NCI-H2196 treated with DMSO at 0.1 percent for 48 hours (cell line): ENCODE results near the gene NPR2.

Experiments used
- DNase-seq: peaks from one replicate; lab custom pipeline; 2025; ENCODE audit not compliant: unreplicated experiment; lab: John Stamatoyannopoulos, UW

NPR2 gene

GRCh38 chr9:35798658-35799374, 7.4 kb downstream of the NPR2 start:
- DNase-seq = no peak

GRCh38 chr9:35800530-35800929, 9.1 kb downstream of the NPR2 start:
- DNase-seq = no peak

- no peak for DNase-seq
Observed at GRCh38 chr9:35801328-35802128, 10.1 kb downstream of the NPR2 start.

GRCh38 chr9:35806101-35806500, 14.7 kb downstream of the NPR2 start:
- no peak for DNase-seq

GRCh38 chr9:35808433-35808832, 17.0 kb downstream of the NPR2 start:
- no peak for DNase-seq

GRCh38 chr9:35810122-35810521, 18.7 kb downstream of the NPR2 start:
- DNase-seq = no peak

GRCh38 chr9:35811381-35812024, 20.1 kb downstream of the NPR2 start:
- peak; percentile 31 for DNase-seq

- peak; percentile 98 for DNase-seq
Observed at GRCh38 chr9:35812025-35812602, 20.7 kb downstream of the NPR2 start, which contains the start of gene SPAG8. TSS of gene SPAG8 (minus strand) at chr9:35812262. CDS start at chr9:35812147, 115 bp downstream.

- DNase-seq = peak; percentile 25
Observed at GRCh38 chr9:35813434-35814105, 22.2 kb downstream of the NPR2 start.

GRCh38 chr9:35814106-35814840, 22.9 kb downstream of the NPR2 start:
- peak; percentile 31 for DNase-seq

GRCh38 chr9:35814841-35815543, 23.6 kb downstream of the NPR2 start, which contains the start of gene HINT2:
TSS of gene HINT2 (minus strand) at chr9:35815042. CDS start at chr9:35814979, 63 bp downstream.
- DNase-seq = peak; percentile 100

GRCh38 chr9:35816708-35817107, 25.3 kb downstream of the NPR2 start:
- DNase-seq = no peak

- no peak for DNase-seq
Observed at GRCh38 chr9:35818341-35818740, 26.9 kb downstream of the NPR2 start.

GRCh38 chr9:35820076-35820475, 28.7 kb downstream of the NPR2 start:
- no peak for DNase-seq

- no peak for DNase-seq
Observed at GRCh38 chr9:35822926-35823325, 31.5 kb downstream of the NPR2 start.

- peak; percentile 39 for DNase-seq
Observed at GRCh38 chr9:35826071-35826701, 34.8 kb downstream of the NPR2 start.

GRCh38 chr9:35827486-35827885, 36.1 kb downstream of the NPR2 start:
- DNase-seq = no peak

- no peak for DNase-seq
Observed at GRCh38 chr9:35828716-35829083, 37.3 kb downstream of the NPR2 start, which contains the start of gene FAM221B. TSS of gene FAM221B (minus strand) at chr9:35828732. CDS start at chr9:35826161, 2,571 bp downstream.
